Thoracic aorta (tissue), 2 donors: ENCODE measurements around the gene ALDH7A1. TPM values are rescaled to one million over a fixed set of nuclear protein-coding genes. Genes with fewer than 3 reads are reported as not detected.
"Not testable (repeated sequence)": the region's sequence is repeated elsewhere in the genome, so short reads cannot be mapped to it uniquely, and the experiment has no call there.

Source experiments
- ATAC-seq: fragments of 150-250 bp; one replicate; pipeline ENCODE4 v1.8.0; 2017; ENCODE audit warnings: low read depth; ENCODE audit not compliant: insufficient number of reproducible peaks, low FRiP score
- DNase-seq: peaks from one replicate; pipeline ENCODE4 v3.0.0-alpha.2; 2020; ENCODE audit warnings: low spot score
- H3K27ac ChIP-seq, 2 donors: fragments of 200-600 bp; sonication (generic); 1 replicate in 1 of 2; 2 replicates in 1 of 2; pipeline ENCODE4 v1.5.1; 2016; ENCODE audit warnings: mild to moderate bottlenecking in 2 of 2, moderate library complexity in 2 of 2
- H3K27me3 ChIP-seq: fragments of 200-600 bp; sonication (generic); replicated peaks from 2 replicates; pipeline ENCODE4 v1.6.0; 2016; ENCODE audit warnings: mild to moderate bottlenecking; ENCODE audit not compliant: insufficient read depth
- H3K36me3 ChIP-seq: fragments of 200-600 bp; sonication (generic); one replicate; pipeline ENCODE4 v1.5.1; 2016
- H3K4me1 ChIP-seq, 2 donors: fragments of 200-600 bp; sonication (generic); 1 replicate in 1 of 2; 2 replicates in 1 of 2; pipeline versions ENCODE4 v1.5.1 to v1.6.0; 2016; ENCODE audit warnings: low read depth in 2 of 2, mild to moderate bottlenecking in 1 of 2; ENCODE audit not compliant: control insufficient read depth in 1 of 2
- H3K4me3 ChIP-seq: fragments of 200-600 bp; sonication (generic); 2 replicates; pipeline ENCODE4 v1.5.1; 2016; ENCODE audit warnings: mild to moderate bottlenecking
- H3K9me3 ChIP-seq: fragments of 200-600 bp; sonication (generic); 2 replicates; pipeline ENCODE4 v1.5.1; 2016
- total RNA-seq, 2 donors: library from RNA; depleted of rRNA; stranded (reverse); fragments of >200 nt; gene quantifications; one replicate each; pipeline versions ENCODE4 v1.1.0 to v1.2.3, GENCODE V29; 2016
- TF ChIP-seq, protein P1 (sequence below): fragments of 200-600 bp; sonication (generic); IDR thresholded peaks from one replicate; pipeline ENCODE4 v1.5.1; 2019; ENCODE audit warnings: antibody characterized with exemption

ALDH7A1 gene
- total RNA-seq, 2 donors from 2014 or later, result 17.6 to 52.6 TPM

DNA sequence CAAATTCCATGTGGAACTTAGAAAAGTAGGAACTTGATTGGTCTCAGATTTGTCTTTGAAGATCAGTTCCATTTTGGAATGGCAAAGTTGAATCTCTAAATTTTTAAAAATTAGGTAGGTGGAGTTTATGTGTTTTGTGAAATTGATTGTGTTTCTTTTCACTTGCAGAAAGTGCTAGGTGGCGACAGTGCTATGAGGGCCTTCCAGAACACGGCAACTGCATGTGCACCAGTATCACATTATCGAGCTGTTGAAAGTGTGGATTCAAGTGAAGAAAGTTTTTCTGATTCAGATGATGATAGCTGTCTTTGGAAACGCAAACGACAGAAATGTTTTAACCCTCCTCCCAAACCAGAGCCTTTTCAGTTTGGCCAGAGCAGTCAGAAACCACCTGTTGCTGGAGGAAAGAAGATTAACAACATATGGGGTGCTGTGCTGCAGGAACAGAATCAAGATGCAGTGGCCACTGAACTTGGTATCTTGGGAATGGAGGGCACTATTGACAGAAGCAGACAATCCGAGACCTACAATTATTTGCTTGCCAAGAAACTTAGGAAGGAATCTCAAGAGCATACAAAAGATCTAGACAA, 8.5 kb upstream of the ALDH7A1 start:
- TF ChIP-seq, protein P1, sequence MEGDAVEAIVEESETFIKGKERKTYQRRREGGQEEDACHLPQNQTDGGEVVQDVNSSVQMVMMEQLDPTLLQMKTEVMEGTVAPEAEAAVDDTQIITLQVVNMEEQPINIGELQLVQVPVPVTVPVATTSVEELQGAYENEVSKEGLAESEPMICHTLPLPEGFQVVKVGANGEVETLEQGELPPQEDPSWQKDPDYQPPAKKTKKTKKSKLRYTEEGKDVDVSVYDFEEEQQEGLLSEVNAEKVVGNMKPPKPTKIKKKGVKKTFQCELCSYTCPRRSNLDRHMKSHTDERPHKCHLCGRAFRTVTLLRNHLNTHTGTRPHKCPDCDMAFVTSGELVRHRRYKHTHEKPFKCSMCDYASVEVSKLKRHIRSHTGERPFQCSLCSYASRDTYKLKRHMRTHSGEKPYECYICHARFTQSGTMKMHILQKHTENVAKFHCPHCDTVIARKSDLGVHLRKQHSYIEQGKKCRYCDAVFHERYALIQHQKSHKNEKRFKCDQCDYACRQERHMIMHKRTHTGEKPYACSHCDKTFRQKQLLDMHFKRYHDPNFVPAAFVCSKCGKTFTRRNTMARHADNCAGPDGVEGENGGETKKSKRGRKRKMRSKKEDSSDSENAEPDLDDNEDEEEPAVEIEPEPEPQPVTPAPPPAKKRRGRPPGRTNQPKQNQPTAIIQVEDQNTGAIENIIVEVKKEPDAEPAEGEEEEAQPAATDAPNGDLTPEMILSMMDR, result no peak
- H3K4me1 ChIP-seq, result peaks cover 27 to 46% of the 10 kb centered on the region in 2 donors
- ATAC-seq, result no peak

DNA sequence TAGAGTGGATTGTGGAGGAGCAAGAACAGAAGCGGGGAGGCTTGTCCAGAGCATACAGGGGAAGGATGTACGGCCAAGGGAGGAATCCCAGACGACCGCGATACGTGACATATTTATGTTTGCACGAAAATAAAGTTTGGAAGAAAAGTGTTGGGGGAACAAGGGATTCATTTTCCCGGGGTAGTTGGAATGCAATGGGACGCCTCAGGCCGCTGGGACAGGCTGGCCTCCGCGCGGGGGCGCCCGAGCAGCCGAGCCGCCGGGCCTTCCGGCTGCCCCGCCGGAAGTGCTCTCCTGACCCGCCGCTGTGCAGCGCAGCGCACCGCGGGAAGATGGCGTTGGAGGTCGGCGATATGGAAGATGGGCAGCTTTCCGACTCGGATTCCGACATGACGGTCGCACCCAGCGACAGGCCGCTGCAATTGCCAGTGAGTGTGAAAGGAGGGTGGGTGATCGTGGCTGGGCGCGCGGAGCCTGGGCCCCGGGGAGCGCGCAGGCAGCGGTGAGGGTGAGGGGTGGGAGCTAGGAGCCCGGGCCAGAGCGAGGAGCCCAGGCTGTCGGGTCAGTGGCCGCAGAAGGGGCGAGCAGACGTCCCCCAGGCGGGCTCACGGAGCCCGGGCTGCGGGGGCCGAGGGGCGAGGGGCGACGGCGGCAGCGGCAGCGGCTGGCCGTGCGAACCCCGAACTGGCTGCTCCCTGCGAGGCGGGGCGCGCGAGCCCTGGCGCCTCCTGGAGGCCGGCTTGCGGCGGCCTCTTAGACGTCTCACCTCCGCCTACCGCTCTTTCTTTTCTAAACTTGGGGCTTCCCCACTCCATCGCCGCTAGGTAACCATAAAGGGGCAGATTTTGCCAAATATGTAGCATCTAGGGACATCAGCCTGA, 5.9 kb upstream of the ALDH7A1 start, which contains the start of gene PHAX:
PHAX (plus strand) TSS at position 317 of the 881 bp plus-strand sequence; CDS start at position 333, 16 bp downstream.
- DNase-seq, result no peak
- Histone ChIP-seq H3K27me3 (no peaks in the 10 kb centered on the region), H3K27ac (peak within 1 kb of the TSS; percentile 74 to 76), H3K9me3 (no peaks in the 10 kb centered on the region), H3K4me1 (peaks cover 24 to 33% of the 10 kb centered on the region in 2 donors), H3K36me3 (peaks cover 12% of the 10 kb centered on the region), H3K4me3 (peak within 1 kb of the TSS; percentile 94)
- TF ChIP-seq, protein P1, result peak; percentile 68
- ATAC-seq, result peak; percentile 32

More for the DNA sequence above, 8.5 kb upstream of the ALDH7A1 start:
- no peak for DNase-seq
- no peak overlapping the region for H3K4me3 ChIP-seq
- no peak overlapping the region for H3K27ac ChIP-seq
- H3K27me3 ChIP-seq, result no peaks in the 10 kb centered on the region
- peaks cover 12% of the 10 kb centered on the region for H3K36me3 ChIP-seq
- no peaks in the 10 kb centered on the region for H3K9me3 ChIP-seq

- H3K9me3 ChIP-seq, ATAC-seq, H3K27me3 ChIP-seq, DNase-seq: not testable (repeated sequence)
- H3K27ac ChIP-seq, result peak overlapping the region; percentile 71 to 74
- peaks cover 12% of the 10 kb centered on the region for H3K36me3 ChIP-seq
- H3K4me3 ChIP-seq, result peak overlapping the region; percentile 94
- peaks cover 21 to 27% of the 10 kb centered on the region in 2 donors for H3K4me1 ChIP-seq
These were observed 5.1 kb upstream of the ALDH7A1 start for GRCh38 chr5:126599971-126600630.

- no peaks in the 10 kb centered on the region for H3K27me3 ChIP-seq
- peaks cover 11% of the 10 kb centered on the region for H3K36me3 ChIP-seq
- no peaks in the 10 kb centered on the region for H3K9me3 ChIP-seq
- TF ChIP-seq, protein P1, result no peak
- peaks cover 15 to 21% of the 10 kb centered on the region in 2 donors for H3K4me1 ChIP-seq
- ATAC-seq (no peak), DNase-seq (no peak)
- H3K4me3 ChIP-seq, result no peak overlapping the region
- H3K27ac ChIP-seq, result peak overlapping the region in 1 of 2 donors; percentile 10
These were observed 4.5 kb upstream of the ALDH7A1 start for GRCh38 chr5:126599499-126599898.

- no peaks in the 10 kb centered on the region for H3K36me3 ChIP-seq
- TF ChIP-seq, protein P1, result no peak
- no peak overlapping the region for H3K27ac ChIP-seq
- no peaks in the 10 kb centered on the region for H3K27me3 ChIP-seq
- DNase-seq (no peak), ATAC-seq (no peak)
- no peaks in the 10 kb centered on the region for H3K9me3 ChIP-seq
- H3K4me1 ChIP-seq, result peaks cover 20 to 29% of the 10 kb centered on the region in 2 donors
- H3K4me3 ChIP-seq, result no peak overlapping the region
These were observed 2.1 kb upstream of the ALDH7A1 start for GRCh38 chr5:126597156-126597555.
